ENCODE results near the gene ITPRIP.

GRCh38 chr10:104311184-104311720, 27.0 kb downstream of the ITPRIP start:
- no peak for TF ChIP-seq EZH2 (IDR thresholded peaks at IDR 0.05; ENCODE audit: borderline replicate concordance)
- no peak for TF ChIP-seq CTCF (IDR thresholded peaks at IDR 0.05; ENCODE audit: poor library complexity)
- no peak for TF ChIP-seq EZH2phosphoT487 (IDR thresholded peaks at IDR 0.05; ENCODE audit: low read depth, severe bottlenecking, unreplicated experiment)
